HG03460 (cell line): Measurements from ENCODE around the gene RPL38.

Experiments used
- ATAC-seq: cut with Tn5 transposase; IDR thresholded peaks from one replicate; pipeline ENCODE4 v1.9.1; 2021; ENCODE audit not compliant: unreplicated experiment

The RPL38 gene

GRCh38 chr17:74203439-74204240, at the start of gene RPL38:
RPL38 (plus strand) TSS chr17:74203678; CDS start chr17:74203956, 278 bp downstream.
- ATAC-seq = peak; percentile 62

GRCh38 chr17:74153821-74154430, 49.6 kb upstream of the RPL38 start:
- no peak for ATAC-seq

GRCh38 chr17:74156878-74157277, 46.6 kb upstream of the RPL38 start:
- ATAC-seq = no peak

GRCh38 chr17:74157366-74157765, 46.1 kb upstream of the RPL38 start:
- ATAC-seq = no peak

GRCh38 chr17:74158761-74159160, 44.7 kb upstream of the RPL38 start:
- ATAC-seq = no peak

- no peak for ATAC-seq
These were observed 44.1 kb upstream of the RPL38 start for GRCh38 chr17:74159226-74159840.

- ATAC-seq = no peak
These were observed 42.6 kb upstream of the RPL38 start for GRCh38 chr17:74160656-74161502.

- ATAC-seq = no peak
These were observed 42.0 kb upstream of the RPL38 start for GRCh38 chr17:74161503-74161875.

- no peak for ATAC-seq
These were observed 40.1 kb upstream of the RPL38 start for GRCh38 chr17:74163271-74163821.

- no peak for ATAC-seq
These were observed 39.6 kb upstream of the RPL38 start for GRCh38 chr17:74163836-74164235.

GRCh38 chr17:74164446-74165045, 38.9 kb upstream of the RPL38 start:
- no peak for ATAC-seq

- ATAC-seq = no peak
These were observed 37.6 kb upstream of the RPL38 start for GRCh38 chr17:74165797-74166365.

- ATAC-seq = no peak
These were observed 32.6 kb upstream of the RPL38 start for GRCh38 chr17:74170924-74171323.

- no peak for ATAC-seq
These were observed 30.8 kb upstream of the RPL38 start for GRCh38 chr17:74172700-74173099.

GRCh38 chr17:74176546-74177001, 26.9 kb upstream of the RPL38 start:
- ATAC-seq = no peak

- no peak for ATAC-seq
These were observed 26.4 kb upstream of the RPL38 start for GRCh38 chr17:74177018-74177450.

GRCh38 chr17:74179576-74179975, 23.9 kb upstream of the RPL38 start:
- no peak for ATAC-seq

- no peak for ATAC-seq
These were observed 23.1 kb upstream of the RPL38 start for GRCh38 chr17:74180336-74180735.

GRCh38 chr17:74181341-74181740, 22.1 kb upstream of the RPL38 start:
- no peak for ATAC-seq
